Aorta (tissue), 5 donors: Measurements from ENCODE around the gene SLC26A11. TPM values are rescaled to one million over a fixed set of nuclear protein-coding genes. Genes with fewer than 3 reads are reported as not detected.
"Not testable (repeated sequence)": the region's sequence is repeated elsewhere in the genome, so short reads cannot be mapped to it uniquely, and the experiment has no call there.

Experiments used
- ATAC-seq: fragments of 200-7000 bp; cut with Tn5 transposase; one replicate; pipeline ENCODE4 v1.9.1; 2022; ENCODE audit warnings: moderate library complexity; ENCODE audit not compliant: low FRiP score
- DNase-seq, 2 donors: peaks; one replicate each; pipeline ENCODE4 v3.0.0-alpha.2; 2020
- H3K27ac ChIP-seq, 2 donors: one replicate each; pipeline ENCODE4 v1.5.1; 2013; ENCODE audit warnings: low read length in 2 of 2, mild to moderate bottlenecking in 2 of 2, moderate library complexity in 2 of 2, control low read depth in 1 of 2, inconsistent platforms in 1 of 2, low read depth in 1 of 2
- H3K27me3 ChIP-seq, 2 donors: one replicate each; pipeline ENCODE4 v1.6.1; 2013; ENCODE audit warnings: control low read depth in 1 of 2, low read length in 1 of 2, mild to moderate bottlenecking in 1 of 2, moderate library complexity in 1 of 2; ENCODE audit not compliant: insufficient read depth in 2 of 2, control insufficient read depth in 1 of 2
- H3K36me3 ChIP-seq, 2 donors: one replicate each; pipeline ENCODE4 v1.6.1; 2013; ENCODE audit warnings: control low read depth in 1 of 2, low read length in 1 of 2, mild to moderate bottlenecking in 1 of 2; ENCODE audit not compliant: insufficient read depth in 2 of 2, control insufficient read depth in 1 of 2
- H3K4me1 ChIP-seq, 2 donors: one replicate each; pipeline ENCODE4 v1.6.1; 2013; ENCODE audit warnings: low read length in 2 of 2, control low read depth in 1 of 2, mild to moderate bottlenecking in 1 of 2, moderate library complexity in 1 of 2; ENCODE audit not compliant: insufficient read depth in 2 of 2, control insufficient read depth in 1 of 2
- H3K4me3 ChIP-seq, 2 donors: one replicate each; pipeline ENCODE4 v1.5.1; 2013; ENCODE audit warnings: low read length in 2 of 2, control low read depth in 1 of 2, mild to moderate bottlenecking in 1 of 2
- H3K9me3 ChIP-seq: one replicate; pipeline ENCODE4 v1.6.1; 2013; ENCODE audit warnings: mild to moderate bottlenecking, low read length; ENCODE audit not compliant: control insufficient read depth
- WGBS, 2 donors: extraction: QIAGEN DNeasy Blood & Tissue Kit; methylation state at CpG; one replicate each; pipeline ENCODE4 v1.1.7; 2013; 5-methylcytosine and 5-hydroxymethylcytosine counted together
- intact Hi-C, 2 donors: fragments of 100-400 bp; cut with DNase I; formaldehyde crosslinking; loops; one replicate each; pipeline versions ENCODE4 v1.14.2 to v1.15.0; 2022
- polyA plus RNA-seq, 2 donors: library from polyadenylated mRNA; stranded (reverse); fragments of 200-250 nt; gene quantifications; one replicate each; pipeline ENCODE4 v1.2.3, GENCODE V29; 2013
- total RNA-seq, 2 donors: library from RNA; stranded (reverse); fragmentation: NEBNext Ultra II Directional; extraction: Animal tissue kit (Norgen Biotek cat#: 25700); gene quantifications; one replicate each; pipeline ENCODE4 v1.2.1, GENCODE V29; 2021
- donor health status: healthy with polysubstance abuse.
- donor health status: Bipolar disorder and iron deficiency.
- donor health status: DM: no; HTN: no; CAD: no.
- donor health status: DM: no; HTN: no; CAD: no.
- donor health status: DM: yes; HTN: yes; CAD: no.

Gene SLC26A11
- total and polyA plus RNA-seq, 4 donors = 7.3 to 34.0 (median 17.5) TPM

- 81 to 86% methylated on average over 20 of the region's 20 CpGs for WGBS, 2 donors
- no peak for ATAC-seq
Observed at GRCh38 chr17:80191192-80191591, 29.0 kb upstream of the SLC26A11 start.

GRCh38 chr17:80191865-80192661 is 28.2 kb upstream of the SLC26A11 start:
- WGBS, 2 donors = 28 to 38% methylated on average over 29 of the region's 29 CpGs
- no peak for ATAC-seq
- intact Hi-C loops = no loop called here
- no peaks in the 10 kb centered on the region for H3K9me3 ChIP-seq
- H3K36me3 ChIP-seq = no peaks in the 10 kb centered on the region
- H3K4me3 ChIP-seq = no peak overlapping the region
- DNase-seq = no peak
- H3K4me1 ChIP-seq = no peaks in the 10 kb centered on the region
- H3K27me3 ChIP-seq = no peaks in the 10 kb centered on the region
- no peak overlapping the region for H3K27ac ChIP-seq

More at GRCh38 chr17:80191192-80191591, 29.0 kb upstream of the SLC26A11 start:
- Histone ChIP-seq H3K27ac (no peak overlapping the region), H3K4me3 (no peak overlapping the region), H3K4me1 (no peaks in the 10 kb centered on the region), H3K27me3 (no peaks in the 10 kb centered on the region), H3K9me3 (no peaks in the 10 kb centered on the region), H3K36me3 (no peaks in the 10 kb centered on the region)
- DNase-seq = no peak
- intact Hi-C loops = no loop called here

- no peaks in the 10 kb centered on the region for H3K36me3 ChIP-seq
- intact Hi-C loops = no loop called here
- ATAC-seq (no peak), DNase-seq (no peak)
- no peak overlapping the region for H3K4me3 ChIP-seq
- no peaks in the 10 kb centered on the region for H3K27me3 ChIP-seq
- no peaks in the 10 kb centered on the region for H3K4me1 ChIP-seq
- no peak overlapping the region for H3K27ac ChIP-seq
- 81 to 88% methylated on average over 14 of the region's 14 CpGs for WGBS, 2 donors
- H3K9me3 ChIP-seq = no peaks in the 10 kb centered on the region
Observed at GRCh38 chr17:80195141-80195540, 25.1 kb upstream of the SLC26A11 start.

GRCh38 chr17:80195671-80196529 is 24.3 kb upstream of the SLC26A11 start:
- DNase-seq (no peak), ATAC-seq (no peak)
- Histone ChIP-seq H3K36me3 (no peaks in the 10 kb centered on the region), H3K27me3 (no peaks in the 10 kb centered on the region), H3K4me3 (no peak overlapping the region), H3K4me1 (no peaks in the 10 kb centered on the region), H3K27ac (no peak overlapping the region), H3K9me3 (no peaks in the 10 kb centered on the region)
- WGBS, 2 donors = 59 to 63% methylated on average over 27 of the region's 27 CpGs
- intact Hi-C loops = no loop called here

- 87 to 88% methylated on average over 7 of the region's 7 CpGs for WGBS, 2 donors
- no peak for ATAC-seq
- no peak overlapping the region for H3K27ac ChIP-seq
- H3K4me3 ChIP-seq = no peak overlapping the region
- H3K4me1 ChIP-seq = no peaks in the 10 kb centered on the region
- intact Hi-C loops = no loop called here
- H3K9me3 ChIP-seq = no peaks in the 10 kb centered on the region
- no peak for DNase-seq
- H3K36me3 ChIP-seq = no peaks in the 10 kb centered on the region
- H3K27me3 ChIP-seq = no peaks in the 10 kb centered on the region
Observed at GRCh38 chr17:80196652-80197051, 23.6 kb upstream of the SLC26A11 start.

- DNase-seq (no peak), ATAC-seq (no peak)
- no peaks in the 10 kb centered on the region for H3K4me1 ChIP-seq
- H3K27me3 ChIP-seq = no peaks in the 10 kb centered on the region
- no peaks in the 10 kb centered on the region for H3K36me3 ChIP-seq
- no peak overlapping the region for H3K27ac ChIP-seq
- intact Hi-C loops = no loop called here
- H3K9me3 ChIP-seq = no peaks in the 10 kb centered on the region
- WGBS, 2 donors = 74 to 75% methylated on average over 24 to 27 of the region's 27 CpGs
- H3K4me3 ChIP-seq = no peak overlapping the region
Observed at GRCh38 chr17:80198144-80198661, 22.0 kb upstream of the SLC26A11 start.

- 58 to 62% methylated on average over 6 of the region's 6 CpGs for WGBS, 2 donors
- intact Hi-C loops, H3K9me3 ChIP-seq, H3K27me3 ChIP-seq, H3K4me1 ChIP-seq, H3K27ac ChIP-seq, H3K36me3 ChIP-seq, DNase-seq, ATAC-seq, H3K4me3 ChIP-seq: not testable (repeated sequence)
Observed at GRCh38 chr17:80199295-80199694, 20.9 kb upstream of the SLC26A11 start.

- no peak overlapping the region for H3K4me3 ChIP-seq
- DNase-seq (no peak), ATAC-seq (no peak)
- WGBS, 2 donors = 82 to 85% methylated on average over 15 of the region's 15 CpGs
- no peak overlapping the region for H3K27ac ChIP-seq
- no peaks in the 10 kb centered on the region for H3K4me1 ChIP-seq
- no peaks in the 10 kb centered on the region for H3K27me3 ChIP-seq
- H3K36me3 ChIP-seq = no peaks in the 10 kb centered on the region
- intact Hi-C loops = no loop called here
- no peaks in the 10 kb centered on the region for H3K9me3 ChIP-seq
Observed at GRCh38 chr17:80201446-80201845, 18.8 kb upstream of the SLC26A11 start.
